SK-N-SH (cell line): ENCODE data around the gene RHOT2.

ENCODE experiments used
- CHD2 ChIP-seq: fragments of 150-350 bp; IDR thresholded peaks from 2 replicates; pipeline ENCODE4 v1.6.1; 2018; ENCODE audit warnings: low read length; ENCODE audit not compliant: partially characterized antibody
- CTCF ChIP-seq: fragments of 200-600 bp; sonication (generic); IDR thresholded peaks from 2 replicates; pipeline ENCODE4 v1.6.1; 2017; ENCODE audit warnings: antibody characterized with exemption, mild to moderate bottlenecking, moderate library complexity
- EP300 ChIP-seq, 2 experiments: IDR thresholded peaks; 2 replicates each; pipeline versions ENCODE4 v1.4.0 to v1.6.1; 2012; ENCODE audit warnings: borderline replicate concordance in 1 of 2, low read depth in 1 of 2, low read length in 1 of 2
- GABPA ChIP-seq: IDR thresholded peaks from 2 replicates; pipeline ENCODE4 v1.4.0; 2012; ENCODE audit warnings: low read depth, mild to moderate bottlenecking
- MXI1 ChIP-seq: IDR thresholded peaks from 2 replicates; pipeline ENCODE4 v1.6.1; 2012; ENCODE audit warnings: mild to moderate bottlenecking, low read depth, low read length, improper control_type of control experiment
- NFIC ChIP-seq: IDR thresholded peaks from 2 replicates; pipeline ENCODE4 v1.4.0; 2012; ENCODE audit warnings: borderline replicate concordance
- POLR2AphosphoS5 ChIP-seq: IDR thresholded peaks from 2 replicates; pipeline ENCODE4 v1.6.1; 2012; ENCODE audit warnings: low read depth, low read length
- RFX5 ChIP-seq: IDR thresholded peaks from 2 replicates; pipeline ENCODE4 v1.6.1; 2012; ENCODE audit warnings: mild to moderate bottlenecking, improper control_type of control experiment, low read length
- SMC3 ChIP-seq: IDR thresholded peaks from 2 replicates; pipeline ENCODE4 v1.6.1; 2012; ENCODE audit warnings: low read depth, low read length, improper control_type of control experiment
- USF1 ChIP-seq: IDR thresholded peaks from 2 replicates; pipeline ENCODE4 v1.4.0; 2012; ENCODE audit warnings: low read depth, borderline replicate concordance
- YY1 ChIP-seq: IDR thresholded peaks from 2 replicates; pipeline ENCODE4 v1.4.0; 2012; ENCODE audit warnings: low read depth, mild to moderate bottlenecking
- TF ChIP-seq, protein P1 (sequence below): IDR thresholded peaks from 2 replicates; pipeline ENCODE4 v1.6.1; 2012; ENCODE audit warnings: mild to moderate bottlenecking, low read depth, low read length, moderate library complexity

- TF ChIP-seq CTCF (no peak), RFX5 (no peak), EP300 (IDR thresholded peaks at IDR 0.05; ENCODE audit: borderline replicate concordance in 1 of 2, low read depth in 1 of 2, low read length in 1 of 2) (no peak), SMC3 (no peak), NFIC (no peak), USF1 (no peak), GABPA (no peak), MXI1 (no peak), YY1 (no peak), POLR2AphosphoS5 (no peak), CHD2 (no peak)
- TF ChIP-seq, protein P1, sequence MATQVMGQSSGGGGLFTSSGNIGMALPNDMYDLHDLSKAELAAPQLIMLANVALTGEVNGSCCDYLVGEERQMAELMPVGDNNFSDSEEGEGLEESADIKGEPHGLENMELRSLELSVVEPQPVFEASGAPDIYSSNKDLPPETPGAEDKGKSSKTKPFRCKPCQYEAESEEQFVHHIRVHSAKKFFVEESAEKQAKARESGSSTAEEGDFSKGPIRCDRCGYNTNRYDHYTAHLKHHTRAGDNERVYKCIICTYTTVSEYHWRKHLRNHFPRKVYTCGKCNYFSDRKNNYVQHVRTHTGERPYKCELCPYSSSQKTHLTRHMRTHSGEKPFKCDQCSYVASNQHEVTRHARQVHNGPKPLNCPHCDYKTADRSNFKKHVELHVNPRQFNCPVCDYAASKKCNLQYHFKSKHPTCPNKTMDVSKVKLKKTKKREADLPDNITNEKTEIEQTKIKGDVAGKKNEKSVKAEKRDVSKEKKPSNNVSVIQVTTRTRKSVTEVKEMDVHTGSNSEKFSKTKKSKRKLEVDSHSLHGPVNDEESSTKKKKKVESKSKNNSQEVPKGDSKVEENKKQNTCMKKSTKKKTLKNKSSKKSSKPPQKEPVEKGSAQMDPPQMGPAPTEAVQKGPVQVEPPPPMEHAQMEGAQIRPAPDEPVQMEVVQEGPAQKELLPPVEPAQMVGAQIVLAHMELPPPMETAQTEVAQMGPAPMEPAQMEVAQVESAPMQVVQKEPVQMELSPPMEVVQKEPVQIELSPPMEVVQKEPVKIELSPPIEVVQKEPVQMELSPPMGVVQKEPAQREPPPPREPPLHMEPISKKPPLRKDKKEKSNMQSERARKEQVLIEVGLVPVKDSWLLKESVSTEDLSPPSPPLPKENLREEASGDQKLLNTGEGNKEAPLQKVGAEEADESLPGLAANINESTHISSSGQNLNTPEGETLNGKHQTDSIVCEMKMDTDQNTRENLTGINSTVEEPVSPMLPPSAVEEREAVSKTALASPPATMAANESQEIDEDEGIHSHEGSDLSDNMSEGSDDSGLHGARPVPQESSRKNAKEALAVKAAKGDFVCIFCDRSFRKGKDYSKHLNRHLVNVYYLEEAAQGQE, result no peak
Measured at GRCh38 chr16:693364-693763, 25.4 kb downstream of the RHOT2 start.
